Glomerular visceral epithelial cell (primary cell): Measurements from ENCODE around the gene SLITRK2.

Experiments
- DNase-seq: peaks from one replicate; pipeline ENCODE4 v3.0.0-alpha.2; 2016; ENCODE audit errors: extremely low spot score

SLITRK2 gene, protein sequence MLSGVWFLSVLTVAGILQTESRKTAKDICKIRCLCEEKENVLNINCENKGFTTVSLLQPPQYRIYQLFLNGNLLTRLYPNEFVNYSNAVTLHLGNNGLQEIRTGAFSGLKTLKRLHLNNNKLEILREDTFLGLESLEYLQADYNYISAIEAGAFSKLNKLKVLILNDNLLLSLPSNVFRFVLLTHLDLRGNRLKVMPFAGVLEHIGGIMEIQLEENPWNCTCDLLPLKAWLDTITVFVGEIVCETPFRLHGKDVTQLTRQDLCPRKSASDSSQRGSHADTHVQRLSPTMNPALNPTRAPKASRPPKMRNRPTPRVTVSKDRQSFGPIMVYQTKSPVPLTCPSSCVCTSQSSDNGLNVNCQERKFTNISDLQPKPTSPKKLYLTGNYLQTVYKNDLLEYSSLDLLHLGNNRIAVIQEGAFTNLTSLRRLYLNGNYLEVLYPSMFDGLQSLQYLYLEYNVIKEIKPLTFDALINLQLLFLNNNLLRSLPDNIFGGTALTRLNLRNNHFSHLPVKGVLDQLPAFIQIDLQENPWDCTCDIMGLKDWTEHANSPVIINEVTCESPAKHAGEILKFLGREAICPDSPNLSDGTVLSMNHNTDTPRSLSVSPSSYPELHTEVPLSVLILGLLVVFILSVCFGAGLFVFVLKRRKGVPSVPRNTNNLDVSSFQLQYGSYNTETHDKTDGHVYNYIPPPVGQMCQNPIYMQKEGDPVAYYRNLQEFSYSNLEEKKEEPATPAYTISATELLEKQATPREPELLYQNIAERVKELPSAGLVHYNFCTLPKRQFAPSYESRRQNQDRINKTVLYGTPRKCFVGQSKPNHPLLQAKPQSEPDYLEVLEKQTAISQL

GRCh38 chrX:145817331-145818185, at the start of gene SLITRK2:
Gene SLITRK2, plus strand, starts transcription at chrX:145817829. Its CDS starts 4,597 bp downstream, at chrX:145822426.
- no peak for DNase-seq

DNA sequence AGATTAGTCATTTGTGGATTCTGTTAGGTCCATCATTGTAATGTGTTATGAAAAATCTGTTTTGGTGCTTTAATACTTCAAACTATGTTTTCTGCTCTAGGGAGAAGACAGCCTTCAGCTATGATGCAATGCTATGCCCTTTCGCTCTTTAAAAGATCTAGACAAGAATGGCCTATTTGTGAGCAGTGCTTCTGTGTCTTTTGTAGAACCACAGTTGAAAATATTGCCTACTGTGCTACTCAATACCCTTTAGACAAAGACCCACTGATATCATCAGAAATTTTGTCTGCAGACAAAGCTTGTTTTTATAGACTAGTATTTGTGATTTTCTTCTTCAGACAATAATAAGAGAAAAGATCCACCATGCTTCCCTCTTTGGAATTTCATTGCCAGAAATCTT, 44.6 kb upstream of the SLITRK2 start:
- DNase-seq: no peak

DNA sequence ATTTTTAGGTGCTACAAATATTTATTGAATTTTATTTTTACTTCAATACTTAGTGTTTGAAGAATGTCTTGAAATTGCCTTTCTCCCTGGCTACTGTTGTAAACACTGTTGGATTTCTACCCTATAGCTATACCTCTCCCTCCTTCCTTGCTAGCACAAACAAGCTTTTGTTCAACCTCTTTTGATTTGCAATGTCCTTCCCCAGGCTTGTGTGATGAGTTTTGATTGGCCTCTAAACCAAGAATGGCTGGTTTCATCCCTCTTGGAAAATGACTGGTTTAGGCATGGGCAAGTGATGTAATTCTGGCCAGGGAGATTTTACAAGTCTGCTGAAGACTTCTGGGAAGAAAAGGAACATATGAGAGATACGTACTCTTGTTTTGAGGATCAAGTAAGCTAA, 25.3 kb upstream of the SLITRK2 start:
- DNase-seq: no peak

DNA sequence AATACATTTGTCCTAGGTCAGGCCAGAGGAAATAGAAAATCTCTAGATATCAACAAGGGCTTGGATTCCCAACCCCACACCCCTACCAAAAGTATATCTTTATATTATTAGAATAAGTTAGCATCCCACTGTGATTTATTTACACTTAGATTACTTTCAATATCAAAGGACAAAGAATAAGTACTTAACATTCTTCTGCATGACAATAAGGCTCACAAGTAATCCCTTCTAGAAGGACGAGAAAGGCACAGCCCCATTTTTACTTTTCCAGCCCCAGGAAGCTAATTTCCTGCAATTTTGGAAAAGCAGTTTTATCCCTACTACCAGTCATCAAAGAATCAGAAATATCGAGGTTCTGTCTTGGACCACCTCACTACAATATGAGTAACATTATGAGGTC, 14.1 kb upstream of the SLITRK2 start:
- no peak for DNase-seq

DNA sequence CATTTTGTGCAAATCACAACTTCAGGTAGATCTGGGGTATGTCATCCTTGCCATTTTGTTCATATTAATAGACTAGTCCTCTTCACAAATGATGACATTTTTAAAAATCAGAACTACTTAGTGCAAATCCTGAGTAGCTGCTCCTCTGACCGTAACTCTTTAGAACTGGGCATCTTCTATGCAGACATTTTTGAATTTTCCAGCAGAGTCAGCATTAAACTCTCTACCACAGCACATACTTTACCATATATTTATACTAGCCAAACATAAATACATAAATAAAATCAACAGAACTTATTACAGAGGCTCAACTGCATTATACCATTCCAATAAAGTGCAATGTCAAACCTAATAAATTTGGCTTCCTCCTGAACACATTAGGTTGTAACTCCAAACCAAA, 4.5 kb upstream of the SLITRK2 start:
- no peak for DNase-seq

- no peak for DNase-seq
Measured at GRCh38 chrX:145816601-145817315, 871 bp upstream of the SLITRK2 start.

DNA sequence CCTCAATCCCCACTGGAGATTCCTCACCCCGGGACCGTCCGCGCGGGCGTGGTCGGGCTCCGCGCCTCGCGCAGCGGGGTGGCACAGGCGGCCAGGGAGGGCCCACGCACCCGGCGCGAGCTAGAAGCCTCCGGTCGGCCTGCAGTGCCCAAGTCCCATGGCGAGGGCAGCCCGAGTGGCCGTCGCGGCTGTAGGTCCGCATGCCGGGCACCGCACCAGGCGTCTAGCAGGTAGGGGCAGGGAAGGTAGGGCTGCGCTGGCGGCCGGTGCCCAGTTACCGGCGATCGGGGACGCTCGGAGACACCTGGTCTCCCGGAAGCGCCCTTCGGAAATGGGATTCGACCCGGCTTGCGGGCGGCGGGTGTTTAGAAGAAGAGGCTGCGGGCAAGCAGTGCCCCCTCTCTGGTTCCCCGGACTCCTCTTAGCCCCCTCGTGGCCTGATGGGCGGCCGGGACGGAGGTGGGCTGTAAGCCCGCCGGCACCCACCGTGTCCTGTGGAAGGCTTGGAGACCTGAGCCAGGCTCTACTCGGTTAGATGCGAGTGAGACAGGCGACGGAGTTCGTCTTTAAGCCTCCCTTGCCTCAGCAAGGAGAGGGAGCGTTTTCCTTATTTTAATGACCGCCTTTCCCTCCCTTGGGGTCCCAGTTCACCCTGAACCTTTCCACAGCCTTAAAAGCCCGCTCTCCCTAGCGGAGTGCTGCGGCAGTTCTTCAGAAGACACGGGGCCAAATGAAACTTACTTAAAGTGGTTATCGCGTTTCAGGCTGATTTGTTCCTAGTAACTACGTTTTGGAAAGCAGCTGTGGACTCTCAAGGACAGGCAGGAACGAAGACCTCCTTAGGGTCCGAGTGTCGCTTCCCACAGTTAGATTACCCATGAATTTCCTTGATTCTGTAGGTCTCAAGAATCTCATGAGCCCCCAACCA, 821 bp downstream of the SLITRK2 start:
- DNase-seq: no peak

DNA sequence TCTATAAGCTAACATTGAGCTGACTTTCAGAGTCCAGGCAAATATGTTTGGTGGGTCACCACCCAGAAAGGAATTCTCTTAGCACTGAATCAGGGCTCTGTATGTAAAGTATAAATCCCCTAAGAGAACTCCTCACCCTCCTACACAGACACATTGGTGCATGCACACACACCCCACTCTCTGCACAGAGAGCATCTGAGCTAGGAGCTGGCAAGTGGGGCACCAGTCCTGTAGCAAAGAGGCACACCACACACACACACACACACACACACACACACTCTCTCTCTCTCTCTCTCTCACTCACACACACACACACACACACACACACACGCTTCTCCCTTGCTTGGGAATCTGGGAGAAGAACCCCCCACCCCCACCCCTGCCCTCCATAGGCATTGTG, 3.2 kb downstream of the SLITRK2 start:
- no peak for DNase-seq

GRCh38 chrX:145821291-145821897, 3.8 kb downstream of the SLITRK2 start:
- DNase-seq: no peak

DNA sequence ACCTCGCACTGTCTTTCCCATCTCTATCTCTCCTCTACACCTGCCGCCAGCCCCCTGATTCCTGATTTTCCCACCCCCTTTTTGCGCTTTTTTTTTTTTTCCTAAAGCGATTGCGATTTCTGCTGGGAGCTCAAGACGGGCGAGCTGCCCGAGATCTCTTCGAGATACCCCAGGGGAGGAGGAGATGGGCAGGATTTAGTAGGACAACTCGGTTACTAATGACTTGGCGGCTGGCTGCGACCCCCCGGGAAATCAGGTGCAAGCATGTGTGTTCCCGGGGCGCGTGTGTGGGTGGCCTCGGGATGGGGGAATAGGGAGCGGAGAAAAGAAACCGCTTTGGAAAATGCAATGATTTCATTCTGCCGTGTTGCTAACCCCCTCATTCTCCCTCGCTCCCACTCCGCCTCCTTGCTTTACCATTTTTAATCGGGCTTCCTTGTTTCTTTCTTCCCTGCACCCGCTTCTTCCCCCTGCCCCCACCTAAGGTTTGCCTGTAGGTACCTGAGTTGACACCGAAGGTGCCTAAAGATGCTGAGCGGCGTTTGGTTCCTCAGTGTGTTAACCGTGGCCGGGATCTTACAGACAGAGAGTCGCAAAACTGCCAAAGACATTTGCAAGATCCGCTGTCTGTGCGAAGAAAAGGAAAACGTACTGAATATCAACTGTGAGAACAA, 4.4 kb downstream of the SLITRK2 start:
- DNase-seq: no peak

- no peak for DNase-seq
Measured at GRCh38 chrX:145823132-145823531, 5.5 kb downstream of the SLITRK2 start.

GRCh38 chrX:145825896-145826295, 8.3 kb downstream of the SLITRK2 start:
- no peak for DNase-seq

GRCh38 chrX:145826466-145826865, 8.8 kb downstream of the SLITRK2 start:
- no peak for DNase-seq

DNA sequence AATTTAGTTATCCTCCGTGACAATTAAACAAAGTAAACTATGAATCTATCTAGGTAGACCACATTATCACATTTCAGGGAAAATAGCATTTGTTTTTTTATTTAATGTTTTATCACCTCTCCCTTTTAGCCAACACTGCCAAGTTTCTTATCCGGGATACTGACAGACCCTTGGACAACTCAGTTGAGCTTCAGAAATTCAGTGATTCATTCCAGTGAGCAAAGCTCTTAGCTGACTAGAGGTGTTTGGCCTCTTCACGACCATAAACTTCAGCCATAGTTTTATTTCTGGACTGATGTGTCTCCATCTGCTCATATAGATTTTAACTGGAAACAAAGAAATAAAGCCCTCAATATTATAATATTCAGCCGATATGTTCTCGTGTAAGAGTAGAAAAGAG, 15.2 kb downstream of the SLITRK2 start:
- no peak for DNase-seq

- DNase-seq: no peak
Measured at GRCh38 chrX:145840531-145840930, 22.9 kb downstream of the SLITRK2 start.

GRCh38 chrX:145843146-145843904, 25.7 kb downstream of the SLITRK2 start:
- no peak for DNase-seq

- DNase-seq: no peak
Measured at GRCh38 chrX:145844886-145845285, 27.3 kb downstream of the SLITRK2 start.

GRCh38 chrX:145848448-145848847, 30.8 kb downstream of the SLITRK2 start:
- no peak for DNase-seq

GRCh38 chrX:145848857-145849256, 31.2 kb downstream of the SLITRK2 start:
- DNase-seq: no peak
